GM21786 (cell line): ENCODE results near the gene PRPF4.
"Not testable (repeated sequence)": the region's sequence is repeated elsewhere in the genome, so short reads cannot be mapped to it uniquely, and the experiment has no call there.

Source experiments
- ATAC-seq: cut with Tn5 transposase; IDR thresholded peaks from one replicate; pipeline ENCODE4 v1.9.1; 2021; ENCODE audit not compliant: unreplicated experiment

The PRPF4 gene

GRCh38 chr9:113275157-113276131, at the start of gene PRPF4, which contains the start of gene CDC26:
TSS of gene PRPF4 (plus strand) at chr9:113275658. CDS start at chr9:113275744, 86 bp downstream.
TSS of gene CDC26 (minus strand) at chr9:113275572. CDS start at chr9:113272507, 3,065 bp downstream.
- ATAC-seq, result peak; percentile 96

- no peak for ATAC-seq
Measured at GRCh38 chr9:113227436-113227835, 48.0 kb upstream of the PRPF4 start.

- no peak for ATAC-seq
Measured at GRCh38 chr9:113228130-113228665, 47.3 kb upstream of the PRPF4 start.

- ATAC-seq, result no peak
Measured at GRCh38 chr9:113231701-113232100, 43.8 kb upstream of the PRPF4 start.

- not testable (repeated sequence) for ATAC-seq
Measured at GRCh38 chr9:113235701-113236255, 39.7 kb upstream of the PRPF4 start.

GRCh38 chr9:113237026-113237425, 38.4 kb upstream of the PRPF4 start:
- ATAC-seq, result no peak

GRCh38 chr9:113238202-113238858, 37.1 kb upstream of the PRPF4 start:
- ATAC-seq, result no peak

- ATAC-seq, result no peak
Measured at GRCh38 chr9:113238859-113239232, 36.6 kb upstream of the PRPF4 start.

GRCh38 chr9:113241161-113241560, 34.3 kb upstream of the PRPF4 start:
- ATAC-seq, result no peak

- no peak for ATAC-seq
Measured at GRCh38 chr9:113244556-113244955, 30.9 kb upstream of the PRPF4 start.

- no peak for ATAC-seq
Measured at GRCh38 chr9:113245894-113246293, 29.6 kb upstream of the PRPF4 start.

- ATAC-seq, result no peak
Measured at GRCh38 chr9:113246928-113247327, 28.5 kb upstream of the PRPF4 start.

GRCh38 chr9:113247640-113248039, 27.8 kb upstream of the PRPF4 start:
- ATAC-seq, result no peak

GRCh38 chr9:113249661-113250060, 25.8 kb upstream of the PRPF4 start:
- ATAC-seq, result not testable (repeated sequence)

- ATAC-seq, result no peak
Measured at GRCh38 chr9:113250807-113251206, 24.7 kb upstream of the PRPF4 start.

GRCh38 chr9:113254991-113255390, 20.5 kb upstream of the PRPF4 start:
- ATAC-seq, result no peak

- ATAC-seq, result no peak
Measured at GRCh38 chr9:113255438-113255837, 20.0 kb upstream of the PRPF4 start.

- no peak for ATAC-seq
Measured at GRCh38 chr9:113257863-113258262, 17.6 kb upstream of the PRPF4 start.

- ATAC-seq, result no peak
Measured at GRCh38 chr9:113258282-113258681, 17.2 kb upstream of the PRPF4 start.

GRCh38 chr9:113261917-113262671, 13.4 kb upstream of the PRPF4 start:
- ATAC-seq, result no peak

- no peak for ATAC-seq
Measured at GRCh38 chr9:113266174-113266573, 9.3 kb upstream of the PRPF4 start.
